Upper lobe of left lung (tissue), 6 donors: ENCODE measurements around the gene LAMB4. TPM values are rescaled to one million over a fixed set of nuclear protein-coding genes. Genes with fewer than 3 reads are reported as not detected.

Source experiments
- ATAC-seq, 2 donors: fragments of 200-7000 bp; cut with Tn5 transposase; one replicate each; pipeline ENCODE4 v1.9.1; 2022; ENCODE audit warnings: mild to moderate bottlenecking in 2 of 2, moderate library complexity in 2 of 2; ENCODE audit not compliant: low FRiP score in 2 of 2
- DNase-seq, 2 donors: peaks; one replicate each; pipeline ENCODE4 v3.0.0-alpha.2; 2019 to 2020
- H3K27ac ChIP-seq, 4 donors: fragments of 200-600 bp; sonication (generic); one replicate each; pipeline ENCODE4 v1.5.1; 2016 to 2019
- H3K27me3 ChIP-seq, 4 donors: fragments of 200-600 bp; sonication (generic); one replicate each; pipeline ENCODE4 v1.5.1; 2017 to 2019
- H3K36me3 ChIP-seq, 4 donors: fragments of 200-600 bp; sonication (generic); one replicate each; pipeline ENCODE4 v1.5.1; 2016 to 2019
- H3K4me1 ChIP-seq, 4 donors: fragments of 200-600 bp; sonication (generic); one replicate each; pipeline ENCODE4 v1.5.1; 2018 to 2019
- H3K4me3 ChIP-seq, 4 donors: fragments of 200-600 bp; sonication (generic); one replicate each; pipeline ENCODE4 v1.5.1; 2017 to 2019; ENCODE audit warnings: mild to moderate bottlenecking in 2 of 4, moderate library complexity in 1 of 4
- H3K9me3 ChIP-seq, 4 donors: fragments of 200-600 bp; sonication (generic); one replicate each; pipeline ENCODE4 v1.5.1; 2018 to 2019
- CTCF ChIP-seq, 6 experiments: fragments of 450-650 bp in 4 of 6; fragments of 200-600 bp in 2 of 6; sonication (generic) in 2 of 6; IDR thresholded peaks; one replicate each; pipeline ENCODE4 v1.5.1; 2016 to 2019; ENCODE audit warnings: antibody characterized with exemption in 6 of 6
- EP300 ChIP-seq, 4 donors: sonication (generic); formaldehyde crosslinking; IDR thresholded peaks; one replicate each; pipeline ENCODE4 v1.5.1; 2017; ENCODE audit warnings: antibody characterized with exemption in 4 of 4, control low read depth in 2 of 4
- POLR2A ChIP-seq, 4 donors: fragments of 450-650 bp; IDR thresholded peaks; one replicate each; pipeline ENCODE4 v1.5.1; 2016 to 2017; ENCODE audit warnings: antibody characterized with exemption in 4 of 4, mild to moderate bottlenecking in 2 of 4
- POLR2AphosphoS5 ChIP-seq, 2 donors: sonication (generic); formaldehyde crosslinking; IDR thresholded peaks; one replicate each; pipeline ENCODE4 v1.5.1; 2017; ENCODE audit warnings: antibody characterized with exemption in 2 of 2
- WGBS, 2 donors: methylation state at CpG; one replicate each; pipeline ENCODE4 v1.1.5; 2017 to 2018; 5-methylcytosine and 5-hydroxymethylcytosine counted together
- total RNA-seq, 6 donors: library from RNA; depleted of rRNA in 4 of 6; stranded (reverse); fragments of >200 nt in 4 of 6; gene quantifications; one replicate each; pipeline versions ENCODE4 v1.1.0 to v1.2.1, GENCODE V29; 2016 to 2021
- donor health status: DM: no; HTN: no; CAD: no; lungs with moderate emphysema.
- donor health status: DM: no; HTN: yes; CAD: no; lungs with severe emphysema.

The LAMB4 gene
- total RNA-seq, 6 donors from 2014 or later = 0.10 to 18.9 (median 0.47) TPM; not detected in 2

GRCh38 chr7:108158776-108159175 is 28.6 kb upstream of the LAMB4 start:
- WGBS, 2 donors = 65 to 84% methylated on average over 1 of the region's 1 CpG
- no peak for ATAC-seq
- DNase-seq = no peak
- TF ChIP-seq POLR2AphosphoS5 (IDR thresholded peaks at IDR 0.05) (no peak), EP300 (IDR thresholded peaks at IDR 0.05) (no peak), CTCF (IDR thresholded peaks at IDR 0.05) (no peak), POLR2A (IDR thresholded peaks at IDR 0.05) (no peak)
- no peak overlapping the region for H3K27ac ChIP-seq
- no peaks in the 10 kb centered on the region for H3K4me1 ChIP-seq
- H3K9me3 ChIP-seq = no peaks in the 10 kb centered on the region
- no peaks in the 10 kb centered on the region for H3K27me3 ChIP-seq
- no peak overlapping the region for H3K4me3 ChIP-seq
- H3K36me3 ChIP-seq = no peaks in the 10 kb centered on the region

- 91 to 94% methylated on average over 4 of the region's 4 CpGs for WGBS, 2 donors
- no peak for TF ChIP-seq POLR2A (IDR thresholded peaks at IDR 0.05)
- TF ChIP-seq CTCF (IDR thresholded peaks at IDR 0.05) = no peak
- no peak for TF ChIP-seq POLR2AphosphoS5 (IDR thresholded peaks at IDR 0.05)
- TF ChIP-seq EP300 (IDR thresholded peaks at IDR 0.05) = no peak
- H3K27ac ChIP-seq = no peak overlapping the region
- H3K27me3 ChIP-seq = no peaks in the 10 kb centered on the region
- no peaks in the 10 kb centered on the region for H3K4me1 ChIP-seq
- no peak overlapping the region for H3K4me3 ChIP-seq
- no peak for ATAC-seq
- no peaks in the 10 kb centered on the region for H3K36me3 ChIP-seq
- no peak for DNase-seq
- H3K9me3 ChIP-seq = no peaks in the 10 kb centered on the region
These were observed 27.6 kb upstream of the LAMB4 start for GRCh38 chr7:108157606-108158335.

- no peak for TF ChIP-seq POLR2A (IDR thresholded peaks at IDR 0.05)
- no peak for TF ChIP-seq EP300 (IDR thresholded peaks at IDR 0.05)
- TF ChIP-seq CTCF (IDR thresholded peaks at IDR 0.05) = no peak
- TF ChIP-seq POLR2AphosphoS5 (IDR thresholded peaks at IDR 0.05) = no peak
- DNase-seq (no peak), ATAC-seq (no peak)
- H3K36me3 ChIP-seq = no peaks in the 10 kb centered on the region
- H3K27me3 ChIP-seq = no peaks in the 10 kb centered on the region
- no peaks in the 10 kb centered on the region for H3K4me1 ChIP-seq
- no peak overlapping the region for H3K27ac ChIP-seq
- H3K4me3 ChIP-seq = no peak overlapping the region
- no peaks in the 10 kb centered on the region for H3K9me3 ChIP-seq
- whole genome bisulfite sequencing, 2 donors = 79% methylated on average over 3 of the region's 3 CpGs
These were observed 26.9 kb upstream of the LAMB4 start for GRCh38 chr7:108156897-108157605.

GRCh38 chr7:108152198-108152597 is 22.0 kb upstream of the LAMB4 start:
- ATAC-seq (no peak), DNase-seq (no peak)
- Histone ChIP-seq H3K4me3 (no peak overlapping the region), H3K4me1 (no peaks in the 10 kb centered on the region), H3K36me3 (no peaks in the 10 kb centered on the region), H3K27me3 (no peaks in the 10 kb centered on the region), H3K9me3 (no peaks in the 10 kb centered on the region), H3K27ac (no peak overlapping the region)
- 41 to 49% methylated on average over 3 of the region's 3 CpGs for WGBS, 2 donors
- TF ChIP-seq EP300 (IDR thresholded peaks at IDR 0.05) (no peak), CTCF (IDR thresholded peaks at IDR 0.05) (no peak), POLR2A (IDR thresholded peaks at IDR 0.05) (no peak), POLR2AphosphoS5 (IDR thresholded peaks at IDR 0.05) (no peak)
